Adrenal gland (tissue), 12 donors: Measurements from ENCODE around the gene BCL7A. TPM values are rescaled to one million over a fixed set of nuclear protein-coding genes. Genes with fewer than 3 reads are reported as not detected.

ENCODE experiments used
- DNase-seq, 7 donors: peaks; one replicate each; pipeline ENCODE4 v3.0.0-alpha.2; 2019 to 2020
- H3K27ac ChIP-seq, 5 donors: fragments of 200-600 bp; sonication (generic) in 4 of 5; 1 replicate in 3 of 5; 2 replicates in 2 of 5; pipeline versions ENCODE4 v1.5.1 to v1.8.0; 2016 to 2020; ENCODE audit warnings: mild to moderate bottlenecking in 1 of 5
- H3K27me3 ChIP-seq: fragments of 200-600 bp; 2 replicates; pipeline ENCODE4 v1.8.0; 2021
- H3K36me3 ChIP-seq, 2 donors: fragments of 200-600 bp; replicated peaks in 1 of 2; 1 replicate in 1 of 2; 2 replicates in 1 of 2; pipeline versions ENCODE4 v1.5.1 to v1.8.0; 2018 to 2022
- H3K4me1 ChIP-seq, 2 donors: fragments of 200-600 bp; replicated peaks in 1 of 2; 1 replicate in 1 of 2; 2 replicates in 1 of 2; pipeline versions ENCODE4 v1.5.1 to v1.8.0; 2018 to 2021
- H3K4me3 ChIP-seq, 4 donors: fragments of 200-600 bp; sonication (generic) in 3 of 4; one replicate each; pipeline ENCODE4 v1.5.1; 2016 to 2018
- H3K9me3 ChIP-seq, 3 donors: fragments of 200-600 bp; sonication (generic) in 1 of 3; replicated peaks in 1 of 3; 1 replicate in 2 of 3; 2 replicates in 1 of 3; pipeline versions ENCODE4 v1.5.1 to v1.8.0; 2016 to 2021
- CTCF ChIP-seq, 6 experiments: fragments of 450-650 bp in 4 of 6; fragments of 200-600 bp in 2 of 6; sonication (generic) in 1 of 6; IDR thresholded peaks; 1 replicate in 5 of 6; 2 replicates in 1 of 6; pipeline versions ENCODE4 v1.5.1 to v1.8.0; 2016 to 2021; ENCODE audit warnings: antibody characterized with exemption in 6 of 6, mild to moderate bottlenecking in 2 of 6, moderate library complexity in 1 of 6
- POLR2A ChIP-seq, 2 donors: fragments of 450-650 bp; IDR thresholded peaks; one replicate each; pipeline ENCODE4 v1.6.1; 2017; ENCODE audit warnings: antibody characterized with exemption in 2 of 2, mild to moderate bottlenecking in 2 of 2, moderate library complexity in 1 of 2
- WGBS, 4 donors: extraction: QIAGEN DNeasy Blood & Tissue Kit in 2 of 4; methylation state at CpG; one replicate each; pipeline versions ENCODE4 v1.1.5 to v1.1.7; 2013 to 2017; 5-methylcytosine and 5-hydroxymethylcytosine counted together
- intact Hi-C, 2 donors: fragments of 100-400 bp; cut with DNase I; formaldehyde crosslinking; loops; one replicate each; pipeline versions ENCODE4 v1.14.1 to v1.15.0; 2022 to 2023
- polyA plus RNA-seq, 3 donors: library from polyadenylated mRNA; stranded (reverse); fragments of 200-250 nt in 2 of 3; fragments of 350-450 nt in 1 of 3; fragmentation: Illumina TruSeq in 1 of 3; extraction: RNeasy Lipid Tissue Mini Kit (QIAGEN cat#74804) in 1 of 3; gene quantifications; one replicate each; pipeline ENCODE4 v1.2.3, GENCODE V29; 2013 to 2014
- total RNA-seq, 9 donors: library from RNA; depleted of rRNA in 4 of 9; stranded (reverse); fragments of >200 nt in 4 of 9; fragments of 120-200 nt in 1 of 9; fragmentation: NEBNext Ultra II Directional in 1 of 9; extraction: Animal tissue kit (Norgen Biotek cat#: 25700) in 1 of 9; gene quantifications; one replicate each; pipeline versions ENCODE4 v1.1.0 to v1.2.4, GENCODE V29; 2013 to 2023
- donor health status: healthy with polysubstance abuse.
- donor health status: Bipolar disorder and iron deficiency.
- donor health status: DM: yes; HTN: yes; CAD: no.
- donor health status: DM: no; HTN: no; CAD: no.
- donor health status: DM: no; HTN: no; CAD: no.
- donor health status: DM: yes; HTN: yes; CAD: no.

The BCL7A gene
- total and polyA plus RNA-seq, 12 donors = 1.6 to 11.5 (median 5.0) TPM

DNA sequence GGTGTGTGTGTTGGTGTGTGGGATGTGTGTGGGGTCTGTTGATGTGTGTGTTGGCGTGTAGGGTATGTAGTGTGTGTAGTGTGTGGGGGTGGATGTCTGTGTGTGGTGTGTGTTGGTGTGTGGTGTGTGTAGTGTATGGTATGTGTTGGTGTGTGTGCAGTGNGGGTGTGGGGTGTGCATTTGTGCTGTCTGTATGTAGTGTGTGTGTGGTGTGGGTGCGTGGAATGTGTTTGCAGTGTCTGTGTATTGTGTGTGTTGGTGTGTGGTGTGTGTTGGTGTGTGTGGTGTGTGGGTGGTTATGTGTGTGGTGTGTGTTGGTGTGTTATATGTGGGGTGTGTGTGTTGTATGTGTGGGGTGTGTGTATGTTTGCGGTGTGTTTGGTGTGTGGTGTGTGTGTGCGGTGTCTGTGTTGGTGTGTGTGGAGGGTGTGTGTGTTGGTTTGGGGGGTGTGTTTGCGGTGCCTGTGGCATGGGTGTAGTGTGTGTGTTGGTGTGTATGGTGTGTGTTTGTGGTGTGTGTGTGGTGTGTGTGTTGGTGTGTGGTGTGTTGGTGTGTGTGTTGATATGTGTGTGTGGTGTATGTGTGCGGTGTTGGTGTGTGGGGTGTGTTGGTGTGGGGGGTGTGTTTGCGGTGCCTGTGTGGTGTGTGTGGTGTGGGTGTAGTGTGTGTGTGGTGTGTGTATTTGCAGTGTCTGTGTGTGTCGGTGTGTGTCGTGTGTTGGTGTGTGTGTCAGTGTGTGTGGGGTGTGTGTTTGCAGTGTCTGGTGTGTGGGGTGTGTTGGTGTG, 71.6 kb downstream of the BCL7A start:
- DNase-seq = no peak
- WGBS, 4 donors = 92 to 95% (median 93%) methylated on average over 9 of the region's 9 CpGs
- Histone ChIP-seq H3K4me1 (peaks cover 37 to 73% of the 10 kb centered on the region in 2 donors), H3K4me3 (no peak overlapping the region), H3K27ac (peak overlapping the region in 2 of 5 donors; percentile 46 to 74), H3K36me3 (no peaks in the 10 kb centered on the region), H3K27me3 (no peaks in the 10 kb centered on the region), H3K9me3 (no peaks in the 10 kb centered on the region)
- no peak for TF ChIP-seq CTCF (IDR thresholded peaks at IDR 0.05)
- no peak for TF ChIP-seq POLR2A (IDR thresholded peaks at IDR 0.05)
- intact Hi-C loops = no loop called here

GRCh38 chr12:122094137-122094734, 72.6 kb downstream of the BCL7A start:
- Histone ChIP-seq H3K4me3 (no peak overlapping the region), H3K9me3 (no peaks in the 10 kb centered on the region), H3K27ac (peak overlapping the region in 2 of 5 donors; percentile 46 to 74), H3K4me1 (peaks cover 46 to 73% of the 10 kb centered on the region in 2 donors), H3K27me3 (no peaks in the 10 kb centered on the region), H3K36me3 (no peaks in the 10 kb centered on the region)
- intact Hi-C loops = no loop called here
- whole genome bisulfite sequencing, 4 donors = 94 to 98% (median 97%) methylated on average over 5 of the region's 5 CpGs
- TF ChIP-seq CTCF (IDR thresholded peaks at IDR 0.05) (no peak), POLR2A (IDR thresholded peaks at IDR 0.05) (no peak)
- peak in 2 of 7 donors; percentile 7 to 11 for DNase-seq

- peaks cover 51 to 73% of the 10 kb centered on the region in 2 donors for H3K4me1 ChIP-seq
- peak in 2 of 7 donors; percentile 12 to 16 for DNase-seq
- H3K36me3 ChIP-seq = no peaks in the 10 kb centered on the region
- H3K9me3 ChIP-seq = no peaks in the 10 kb centered on the region
- no peaks in the 10 kb centered on the region for H3K27me3 ChIP-seq
- intact Hi-C loops = no loop called here
- WGBS, 4 donors = 78 to 82% (median 81%) methylated on average over 10 of the region's 10 CpGs
- peak overlapping the region in 2 of 5 donors; percentile 28 to 74 for H3K27ac ChIP-seq
- no peak overlapping the region for H3K4me3 ChIP-seq
- TF ChIP-seq POLR2A (IDR thresholded peaks at IDR 0.05) = no peak
- no peak for TF ChIP-seq CTCF (IDR thresholded peaks at IDR 0.05)
These were observed 73.3 kb downstream of the BCL7A start for GRCh38 chr12:122094735-122095631.

- intact Hi-C loops = no loop called here
- WGBS, 4 donors = 75 to 86% (median 80%) methylated on average over 8 to 9 of the region's 9 CpGs
- no peaks in the 10 kb centered on the region for H3K9me3 ChIP-seq
- no peaks in the 10 kb centered on the region for H3K27me3 ChIP-seq
- H3K36me3 ChIP-seq = no peaks in the 10 kb centered on the region
- H3K4me3 ChIP-seq = no peak overlapping the region
- H3K27ac ChIP-seq = peak overlapping the region; percentile 34 to 94 (median 80)
- DNase-seq = peak in 1 of 7 donors; percentile 12
- TF ChIP-seq POLR2A (IDR thresholded peaks at IDR 0.05) (no peak), CTCF (IDR thresholded peaks at IDR 0.05) (no peak)
- H3K4me1 ChIP-seq = peaks cover 60 to 73% of the 10 kb centered on the region in 2 donors
These were observed 74.3 kb downstream of the BCL7A start for GRCh38 chr12:122096014-122096413.
